ENCODE measurements around the gene IQCK.
"Not testable (repeated sequence)": the region's sequence is repeated elsewhere in the genome, so short reads cannot be mapped to it uniquely, and the experiment has no call there.

IQCK gene

DNA sequence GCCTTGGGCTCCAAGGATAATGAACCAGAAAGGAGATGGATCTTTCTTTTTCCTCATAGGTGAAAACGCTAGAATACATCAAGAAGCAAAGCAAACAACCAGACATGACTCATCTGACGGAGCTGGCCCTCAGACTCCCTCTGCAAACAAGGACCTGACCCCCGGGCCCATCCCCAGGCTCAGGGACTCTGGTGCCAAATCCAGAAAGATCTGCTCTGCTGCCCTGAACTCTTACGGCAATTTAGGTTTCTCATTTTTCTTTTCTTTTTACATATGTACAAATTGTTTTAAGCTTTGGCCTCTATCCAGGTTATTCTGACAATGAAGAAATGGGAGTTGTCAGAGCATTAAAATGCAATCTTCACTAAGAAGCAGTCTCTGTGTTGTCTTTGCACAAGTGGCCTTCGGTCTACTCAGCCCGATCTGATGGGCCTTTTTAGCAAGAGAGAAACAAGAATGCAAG lies 17.7 kb upstream of the IQCK start:
- no peak for DNase-seq

DNA sequence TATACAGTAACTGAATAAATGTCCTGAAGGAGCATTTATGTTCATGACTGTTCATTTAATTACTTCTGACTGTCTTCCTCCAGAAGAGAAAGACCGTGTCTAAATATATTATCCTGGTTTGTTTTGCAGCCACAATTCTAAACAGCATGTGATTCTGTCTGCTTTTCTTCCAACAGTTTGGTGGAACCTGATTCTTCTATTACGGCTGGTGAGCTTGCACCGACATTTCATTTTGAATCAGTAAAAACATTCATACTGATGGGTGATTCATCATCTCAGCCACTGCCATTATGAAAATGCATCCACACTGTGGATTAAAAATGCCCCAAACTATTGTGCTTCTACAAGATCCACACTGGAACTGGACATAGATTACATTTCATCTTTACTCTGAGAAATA lies 17.0 kb upstream of the IQCK start:
- DNase-seq: no peak

DNA sequence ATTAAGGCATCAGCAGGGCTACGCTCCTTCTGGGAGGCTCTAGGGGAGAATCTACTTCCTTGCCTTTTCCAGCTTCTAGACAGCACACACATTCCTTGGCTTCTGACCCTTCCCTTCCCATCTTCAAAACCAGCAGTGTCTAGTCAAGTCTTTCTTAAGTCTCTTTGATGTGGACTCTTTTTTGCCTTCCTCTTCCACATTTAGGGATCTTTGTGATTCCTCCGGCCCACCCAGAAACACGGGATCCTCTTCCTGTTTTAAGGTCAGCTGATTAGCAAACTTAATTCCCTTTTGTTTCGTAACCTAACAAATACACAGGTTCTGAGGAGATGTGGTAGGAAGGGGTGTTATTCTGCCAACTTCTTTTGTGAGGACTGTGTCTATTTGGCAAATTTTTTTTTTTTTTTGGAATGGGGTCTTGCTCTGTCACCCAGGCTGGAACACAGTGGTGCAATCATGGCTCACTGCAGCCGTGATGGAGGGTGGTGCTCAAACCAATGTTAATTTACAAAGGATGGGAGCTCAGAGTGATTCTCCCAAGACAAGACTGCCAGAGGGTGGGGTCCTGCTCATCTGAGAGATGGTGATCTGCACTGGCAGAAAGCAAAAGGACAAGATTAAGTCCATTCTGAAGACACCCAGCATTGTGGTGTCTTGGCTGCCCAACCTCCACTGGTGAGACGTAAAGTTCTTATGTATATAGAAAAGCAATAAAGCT lies 14.7 kb upstream of the IQCK start:
- DNase-seq: no peak

DNA sequence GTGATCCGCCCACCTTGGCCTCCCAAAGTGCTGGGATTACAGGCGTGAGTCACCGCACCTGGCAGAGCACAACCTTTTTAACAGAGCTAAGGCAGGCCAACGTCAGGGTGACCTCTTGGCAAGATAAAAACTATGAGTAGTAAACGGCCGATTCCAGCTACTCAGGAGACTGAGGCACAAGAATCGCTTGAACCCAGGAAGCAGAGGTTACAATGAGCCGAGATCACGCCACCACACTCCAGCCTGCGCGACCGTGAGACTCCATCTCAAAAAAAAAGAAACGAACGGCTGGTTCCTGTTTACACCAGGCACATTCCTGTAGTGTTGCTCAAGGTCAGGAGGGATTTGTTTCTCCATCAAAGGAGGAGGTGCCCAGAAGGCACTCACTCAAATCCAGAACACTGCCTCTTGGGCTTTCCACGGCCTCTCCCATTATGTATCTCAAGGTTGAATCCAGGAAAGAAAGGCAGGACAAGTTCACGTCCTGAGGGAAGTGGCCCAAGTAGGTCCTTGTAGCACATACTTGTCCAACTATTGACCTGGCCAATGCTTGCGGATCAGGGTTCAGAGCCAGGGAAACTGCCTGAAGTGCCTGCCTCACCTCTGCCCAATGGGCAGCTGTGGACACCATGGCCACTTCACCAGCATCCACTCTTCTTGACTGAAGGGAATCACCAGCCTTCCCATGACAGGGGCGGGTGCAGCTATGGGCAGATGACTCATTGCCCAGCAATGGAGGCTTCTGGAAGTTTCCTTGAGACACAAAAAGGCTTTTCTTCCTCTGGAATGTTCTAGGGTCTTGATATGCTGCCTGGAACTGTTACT lies 13.5 kb upstream of the IQCK start:
- no peak for DNase-seq

DNA sequence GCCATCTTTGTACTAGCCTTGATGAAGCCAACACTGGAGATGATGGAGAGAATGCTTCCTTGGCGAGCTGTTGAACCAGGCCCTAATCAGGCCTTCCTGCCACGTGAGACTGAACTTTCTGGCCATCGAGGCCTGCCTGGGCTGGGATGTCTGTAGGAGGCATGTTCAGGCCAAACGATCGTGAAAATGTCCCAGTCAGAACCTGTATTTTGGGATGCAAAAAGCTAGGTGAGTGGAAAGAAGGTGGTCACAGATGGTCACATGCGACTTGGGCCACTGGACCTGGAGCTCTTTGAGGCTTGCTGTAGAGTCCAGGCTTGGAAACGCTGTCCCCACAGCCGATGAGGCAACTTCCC lies 12.9 kb upstream of the IQCK start:
- DNase-seq: no peak

DNA sequence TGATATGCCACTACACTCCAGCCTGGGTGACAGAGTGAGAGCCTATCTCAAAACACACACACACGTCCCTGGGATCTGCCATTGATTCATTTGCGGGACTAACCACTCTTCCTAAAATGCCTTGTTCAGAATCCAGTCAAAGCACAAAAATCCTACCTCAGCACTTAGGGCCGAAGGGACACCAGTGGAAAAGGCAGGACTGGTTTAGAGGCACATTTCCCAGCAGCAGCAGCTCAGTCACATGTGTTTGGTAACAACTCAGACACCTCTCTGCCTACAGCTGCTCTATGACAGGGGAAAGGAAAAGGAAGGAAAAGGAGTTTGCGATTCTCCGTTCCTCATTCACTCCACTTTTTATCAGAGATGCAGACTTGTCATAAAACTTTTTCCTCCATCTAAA lies 12.2 kb upstream of the IQCK start:
- no peak for DNase-seq

DNA sequence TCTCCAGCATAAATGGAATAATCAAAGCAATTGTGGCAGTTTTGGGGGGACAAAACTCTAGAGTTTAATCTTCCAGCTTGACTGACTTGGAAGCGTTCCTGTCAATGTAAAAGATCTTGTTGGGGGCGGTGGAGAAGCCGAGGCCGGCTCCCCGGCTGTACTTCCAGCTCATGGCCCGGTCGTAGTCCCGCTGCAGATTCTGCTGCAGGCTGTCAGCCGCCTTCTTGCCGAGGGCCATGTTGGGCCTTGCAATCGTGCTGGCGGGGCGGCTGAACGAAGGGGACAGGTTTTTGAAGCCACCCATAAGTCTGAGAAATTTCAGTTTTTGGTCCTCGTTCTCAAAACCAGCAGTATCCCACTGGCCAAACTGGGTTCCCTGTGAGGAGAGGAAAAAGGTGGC lies 11.2 kb upstream of the IQCK start:
- DNase-seq: no peak

DNA sequence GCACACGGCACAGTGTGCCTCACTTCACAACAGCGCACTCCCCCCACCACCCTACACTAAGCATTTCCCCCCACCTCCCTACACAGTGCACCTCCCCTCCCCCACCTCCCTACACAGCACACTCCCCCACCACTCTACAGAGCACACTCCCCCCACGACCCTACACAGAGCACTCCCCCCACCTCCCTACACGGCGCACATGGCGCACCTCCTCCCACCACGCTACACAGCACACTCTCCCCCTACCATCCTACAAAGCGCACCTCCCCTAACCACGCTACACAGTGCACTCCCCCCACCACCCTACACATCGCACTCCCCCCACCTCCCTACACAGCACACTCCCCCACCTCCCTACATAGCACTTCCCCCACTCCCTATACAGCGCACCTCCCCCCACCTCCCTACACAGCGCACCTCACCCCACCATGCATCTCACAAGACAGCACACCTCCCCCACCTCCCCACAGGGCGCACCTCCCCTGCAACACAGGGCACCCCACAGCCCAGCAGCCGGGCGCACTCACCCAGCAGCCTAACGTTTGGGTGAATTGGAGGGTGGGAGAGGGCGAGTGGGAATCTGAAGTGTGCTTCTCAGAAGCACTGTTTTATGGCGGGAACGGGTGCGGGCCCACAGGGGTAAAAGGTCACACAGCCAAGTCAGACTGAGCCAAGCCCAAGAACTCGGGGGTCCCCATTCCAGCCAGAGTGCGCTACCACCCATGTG lies 10.3 kb upstream of the IQCK start:
- no peak for DNase-seq

DNA sequence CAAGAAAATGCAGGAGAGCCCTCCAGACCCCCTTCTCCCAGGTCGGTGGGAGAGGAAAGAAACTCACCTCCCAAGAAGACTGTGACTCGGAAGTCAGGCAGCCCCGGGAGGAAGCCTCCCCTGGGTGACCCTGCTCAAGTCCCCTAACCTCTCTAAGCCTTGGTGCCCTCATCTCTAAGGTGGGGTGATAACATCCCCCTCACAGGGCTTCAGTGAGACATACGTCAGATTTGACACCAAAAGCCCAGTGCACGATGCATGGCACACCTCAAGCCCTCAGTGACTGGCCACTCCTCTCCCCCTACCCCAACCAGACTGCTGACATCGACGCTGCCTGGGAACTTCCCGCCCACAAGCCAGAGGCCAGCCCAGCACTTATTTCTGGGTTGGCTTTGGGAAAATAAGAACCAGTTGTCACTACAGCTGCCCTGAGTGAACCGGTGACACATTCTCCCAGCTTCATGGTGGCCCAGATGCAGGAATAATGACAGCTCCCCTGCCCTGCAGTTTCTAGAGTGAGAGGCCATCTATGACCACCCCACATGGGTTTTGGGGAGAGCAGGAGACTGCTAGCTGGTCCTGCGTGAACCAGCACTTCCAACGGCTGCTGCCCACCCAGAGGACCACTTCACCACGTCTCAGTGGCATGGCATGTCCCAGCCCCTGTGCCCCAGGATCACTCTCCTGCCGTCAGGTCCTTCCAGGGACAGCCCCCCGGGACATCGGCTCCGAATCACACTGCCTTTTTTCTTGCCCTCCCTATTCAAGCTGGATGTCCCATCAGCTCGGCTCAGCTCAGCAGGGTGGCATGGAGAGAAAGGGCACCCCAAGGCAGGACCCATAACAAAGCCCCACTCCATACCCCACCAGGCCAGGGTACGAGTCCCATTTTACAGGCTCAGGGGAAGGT lies 9.5 kb upstream of the IQCK start:
- no peak for DNase-seq

DNA sequence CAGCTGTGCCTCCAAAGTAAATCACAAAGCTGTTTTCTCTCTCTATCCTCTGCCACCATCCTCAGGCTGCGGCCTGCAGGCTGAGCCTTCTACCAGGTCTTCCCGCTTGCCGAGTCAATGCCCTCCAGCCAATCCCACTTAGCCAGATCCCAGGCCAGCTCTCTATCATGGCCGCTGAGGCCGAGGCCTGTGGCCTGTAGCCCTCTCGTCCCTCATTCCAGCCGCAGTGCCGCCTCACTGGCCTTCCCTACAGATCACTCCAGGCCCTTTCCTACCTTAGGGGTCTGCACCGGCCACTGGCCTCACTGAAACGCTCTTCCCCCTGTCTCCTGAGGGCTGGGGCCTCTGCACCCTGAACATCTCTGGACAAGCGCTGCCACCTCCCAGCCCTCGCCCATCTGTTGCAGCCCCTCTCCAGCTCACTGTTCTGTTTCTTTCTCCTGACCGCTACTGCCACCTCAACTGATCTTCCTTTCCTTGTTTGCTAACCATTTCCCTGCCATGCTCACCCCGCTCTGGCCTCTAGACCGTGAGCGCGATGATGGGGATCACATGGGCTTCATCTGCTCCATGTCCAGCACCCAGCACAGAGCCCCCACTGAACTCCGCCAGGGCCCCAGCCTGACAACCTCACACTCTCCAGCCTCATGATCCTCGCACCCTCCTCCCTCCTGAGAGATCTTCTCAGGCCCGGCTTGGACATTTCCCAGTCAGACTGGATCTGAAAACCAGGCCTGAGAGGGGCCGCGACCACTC lies 8.5 kb upstream of the IQCK start:
- no peak for DNase-seq

DNA sequence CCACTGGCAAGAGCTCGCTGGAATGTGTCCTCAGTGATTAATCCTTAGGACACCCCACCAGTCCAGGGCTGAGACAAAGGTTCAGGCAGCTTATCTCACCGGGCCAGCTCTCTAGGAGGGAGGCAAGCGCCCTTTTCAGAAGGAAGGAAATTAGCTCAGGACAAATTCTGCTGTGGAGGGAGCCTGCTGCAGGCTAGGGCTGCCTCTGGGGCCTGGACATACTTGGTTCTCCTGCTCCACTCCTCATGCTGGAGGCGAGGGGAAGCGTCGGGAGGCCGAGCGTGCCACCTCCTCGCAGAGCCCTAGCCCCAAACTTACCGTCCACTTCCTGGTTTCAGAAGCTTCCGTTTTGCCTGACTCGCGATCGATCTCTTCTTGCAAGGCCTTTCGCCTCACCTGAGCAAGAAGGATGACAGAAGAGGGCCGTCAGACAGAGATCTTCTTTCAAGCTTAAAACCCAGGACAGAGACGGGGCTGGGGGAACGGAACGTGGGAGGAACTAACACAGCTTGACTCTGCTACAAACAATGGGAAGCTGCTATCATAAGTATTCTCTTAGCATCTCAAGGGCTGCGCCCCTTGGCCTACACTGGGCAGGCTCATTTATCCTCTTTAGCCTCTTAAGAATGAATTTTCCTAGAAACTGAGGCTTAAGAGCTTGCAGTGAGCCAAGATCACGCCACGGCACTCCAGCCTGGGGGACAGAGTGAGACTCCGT lies 7.7 kb upstream of the IQCK start:
- no peak for DNase-seq

DNA sequence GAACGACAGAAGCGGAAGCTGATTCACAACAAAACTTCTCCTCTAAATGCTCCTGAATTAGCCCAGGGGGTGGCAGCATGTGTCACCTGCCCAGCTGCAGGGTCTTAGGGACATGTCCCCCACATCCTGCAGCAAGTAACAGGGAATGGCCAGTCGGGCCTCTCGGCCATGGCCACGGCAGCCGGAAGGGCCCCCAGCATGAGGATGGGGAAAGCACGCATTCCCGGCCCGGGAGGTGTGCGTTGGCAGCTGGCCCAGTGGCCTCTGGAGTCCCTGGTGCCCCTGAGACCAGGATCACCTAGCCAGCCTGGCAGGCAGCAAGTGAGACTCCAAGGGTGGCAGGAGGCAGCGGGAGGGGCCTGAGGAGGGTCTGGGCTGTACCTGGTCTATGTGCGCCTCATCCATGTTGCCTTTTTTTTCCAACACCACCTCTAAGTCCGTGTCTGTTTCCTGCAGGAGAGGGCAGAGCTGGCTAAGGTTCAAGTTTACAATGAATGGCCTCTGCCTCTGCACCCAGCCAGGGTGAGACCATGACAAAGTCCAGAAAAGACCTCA lies 7.0 kb upstream of the IQCK start:
- no peak for DNase-seq

DNA sequence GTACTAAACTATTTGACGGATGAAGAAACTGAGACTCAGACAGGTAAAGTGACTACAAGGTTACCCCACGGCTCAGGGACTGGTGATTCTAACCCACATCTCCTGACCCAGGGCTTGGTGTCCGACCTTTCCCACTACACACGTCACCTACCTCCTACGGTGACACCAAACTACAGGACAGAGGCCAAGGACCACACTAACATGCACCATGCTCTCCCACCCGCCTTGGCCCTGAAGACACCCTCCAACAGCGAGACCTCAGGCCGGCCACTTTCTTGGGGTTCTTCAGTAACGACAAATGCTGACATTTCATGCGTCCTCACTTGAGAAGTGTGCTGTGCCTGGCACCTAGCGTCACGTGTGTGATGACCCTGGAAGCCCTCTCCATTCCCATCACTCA lies 6.4 kb upstream of the IQCK start:
- DNase-seq: no peak

DNA sequence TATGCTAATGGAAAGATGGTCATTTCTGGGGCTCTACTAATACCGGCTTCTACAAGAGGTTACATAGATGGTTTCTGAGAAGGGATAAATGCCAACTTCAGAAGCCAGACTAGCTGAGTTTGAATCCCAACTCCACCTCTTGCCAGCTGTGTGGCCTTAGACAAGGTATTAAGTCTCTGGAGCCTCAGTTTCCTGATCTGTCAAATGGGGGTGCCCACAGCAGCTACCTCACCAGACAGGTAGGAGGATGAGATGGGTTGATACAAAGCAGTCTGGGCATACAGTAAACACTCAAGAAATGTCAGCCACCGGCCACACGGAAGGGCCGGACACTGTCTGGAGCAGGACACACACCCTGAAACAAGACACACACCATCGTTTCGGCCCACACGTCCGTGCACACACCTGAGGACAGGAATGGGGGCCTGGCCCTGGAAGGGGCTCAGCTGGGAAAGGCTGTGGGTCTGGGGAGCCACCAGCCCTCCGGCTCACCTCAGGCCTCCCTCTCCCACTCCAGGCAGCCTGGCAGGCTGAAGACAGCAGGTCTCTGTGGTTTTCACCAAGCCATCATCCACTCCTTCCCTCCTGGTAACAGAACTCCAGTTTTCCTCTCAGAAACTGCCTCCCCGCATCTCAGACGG lies 5.5 kb upstream of the IQCK start:
- no peak for DNase-seq

DNA sequence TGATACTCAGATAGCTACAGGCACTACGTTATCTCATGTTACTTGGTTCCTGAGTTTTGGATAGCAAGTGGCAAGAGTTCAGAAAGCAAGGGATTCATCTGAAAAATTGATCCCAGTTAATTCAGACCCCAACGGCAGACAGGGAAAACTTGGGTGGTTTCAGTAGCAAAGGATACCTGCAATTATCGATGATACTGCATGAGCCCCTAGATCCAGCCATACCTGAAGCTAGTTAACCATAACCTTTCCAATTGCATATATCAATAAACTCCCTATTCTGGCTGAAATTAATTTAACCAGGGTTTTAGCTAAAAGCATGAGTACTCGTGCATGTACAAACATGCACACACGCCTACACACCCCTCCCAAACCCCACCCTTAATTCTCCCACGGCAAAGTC lies 4.4 kb upstream of the IQCK start:
- no peak for DNase-seq

DNA sequence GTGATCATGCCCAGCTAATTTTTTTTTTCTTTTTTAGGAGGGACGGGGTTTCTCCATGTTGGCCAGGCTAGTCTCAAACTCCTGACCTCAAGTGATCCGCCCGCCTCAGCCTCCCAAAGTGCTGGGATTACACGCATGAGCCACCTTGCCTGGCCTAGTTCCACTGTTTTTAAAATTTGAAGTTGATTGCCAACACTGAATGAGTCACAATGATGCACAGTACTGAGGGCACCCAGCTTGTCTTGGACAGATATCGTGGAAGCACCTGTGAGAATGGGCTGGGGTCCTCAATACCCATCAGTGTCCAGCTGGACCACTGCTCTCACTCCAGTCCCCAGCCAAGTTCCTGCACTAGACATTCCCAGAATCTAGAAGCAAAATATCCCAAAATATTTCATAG lies 2.5 kb upstream of the IQCK start:
- DNase-seq: no peak

DNA sequence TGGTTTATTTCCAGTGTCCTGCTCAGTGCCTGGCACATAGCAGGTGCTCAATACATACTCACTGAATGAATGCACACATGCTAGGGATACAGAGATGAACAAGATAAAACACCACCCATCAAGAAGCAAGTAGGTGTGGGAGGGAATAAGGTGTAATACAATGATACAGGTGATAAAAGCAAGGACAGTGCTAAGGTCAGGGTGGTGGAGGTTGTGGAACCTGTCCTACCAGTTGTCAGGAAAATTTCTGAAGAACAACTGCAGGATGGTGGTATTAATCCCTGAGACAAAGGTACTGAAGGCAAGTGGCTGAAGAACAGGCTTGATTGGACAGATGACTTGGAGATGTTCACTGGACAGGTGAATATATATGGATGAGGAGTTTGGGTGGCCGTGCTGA lies 1.9 kb upstream of the IQCK start:
- DNase-seq: no peak

DNA sequence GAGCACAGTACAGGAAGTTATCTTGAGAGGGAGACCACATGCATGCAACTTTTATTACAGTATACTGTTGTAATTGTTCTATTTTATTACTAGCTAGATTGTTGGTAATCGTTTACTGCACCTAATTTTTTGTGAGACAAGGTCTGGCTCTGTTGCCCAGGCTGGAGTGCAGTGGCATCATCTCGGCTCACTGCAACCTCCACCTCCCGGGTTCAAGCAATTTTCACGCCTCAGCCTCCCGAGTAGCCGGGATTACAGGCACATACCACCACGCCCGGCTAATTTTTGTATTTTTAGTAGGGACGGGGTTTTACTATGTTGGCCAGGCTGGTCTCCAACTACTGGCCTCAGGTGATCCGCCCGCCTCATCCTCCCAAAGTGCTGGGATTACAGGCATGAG lies 1.3 kb upstream of the IQCK start:
- not testable (repeated sequence) for DNase-seq

DNA sequence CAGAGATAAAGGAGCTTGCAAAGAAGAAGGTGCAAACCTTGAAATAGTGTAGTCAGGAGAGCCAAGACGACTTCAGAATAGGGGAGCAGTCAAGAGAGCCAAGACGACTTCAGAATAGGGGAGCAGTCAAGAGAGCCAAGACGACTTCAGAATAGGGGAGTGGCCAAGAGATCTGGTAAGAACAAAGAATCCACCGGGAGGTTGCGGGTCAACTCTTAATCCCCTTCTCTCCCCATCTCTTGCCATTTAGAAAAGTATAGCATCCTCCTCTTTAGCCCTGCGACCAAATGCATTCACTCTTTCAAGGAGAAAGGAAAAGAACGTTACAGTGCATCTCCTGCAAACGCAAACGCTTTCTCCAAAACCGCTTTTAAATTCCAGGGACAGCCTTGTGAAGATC lies 757 bp upstream of the IQCK start:
- DNase-seq: no peak

DNA sequence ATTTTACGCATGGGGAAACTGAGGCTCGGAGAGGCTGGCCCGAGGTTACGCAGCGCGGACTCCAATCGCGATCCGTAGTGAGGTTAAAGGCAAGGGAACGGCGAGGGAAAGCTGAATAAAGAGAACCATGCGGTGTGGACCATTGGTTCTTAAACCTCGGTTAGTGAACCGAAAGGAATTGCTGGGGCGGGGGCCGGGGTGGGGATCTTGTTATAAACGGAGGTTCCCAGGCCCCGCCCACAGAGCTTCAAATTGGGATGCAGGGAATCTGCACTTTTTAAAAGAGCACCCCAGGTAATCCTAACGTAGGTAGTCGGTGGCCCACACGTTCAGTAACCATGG lies 524 bp downstream of the IQCK start:
- DNase-seq: no peak
